ENCODE data around the gene AGFG2.
"Not testable (repeated sequence)": the region's sequence is repeated elsewhere in the genome, so short reads cannot be mapped to it uniquely, and the experiment has no call there.

Gene AGFG2

DNA sequence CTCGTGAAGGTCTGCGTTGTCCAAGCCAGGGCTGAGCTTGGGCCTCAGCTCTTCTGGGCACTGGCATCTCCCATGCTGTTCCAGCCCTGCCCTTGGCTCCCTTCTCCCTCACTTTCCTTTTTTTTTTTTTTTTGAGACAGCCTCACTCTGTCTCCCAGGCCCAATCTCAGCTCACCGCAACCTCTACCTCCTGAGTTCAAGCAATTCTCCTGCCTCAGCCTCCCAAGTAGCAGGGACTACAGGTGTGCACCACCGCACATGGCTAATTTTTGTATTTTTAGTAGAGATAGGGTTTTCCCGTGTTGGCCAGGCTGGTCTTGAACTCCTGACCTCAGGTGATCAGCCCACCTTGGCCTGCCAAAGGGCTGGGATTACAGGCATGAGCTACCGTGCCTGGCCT is 25.4 kb downstream of the AGFG2 start:
- H3K4me3 ChIP-seq (ENCODE audit: low read depth, low read length); H3K4me1 ChIP-seq (ENCODE audit: control insufficient read depth, insufficient read depth, low read length); H3K9me3 ChIP-seq (ENCODE audit: control insufficient read depth, insufficient read depth, low read depth, low read length); H3K27ac ChIP-seq (ENCODE audit: extremely low read depth, low read depth, low read length): not testable (repeated sequence)
- peaks cover 0 to 13% of the 10 kb centered on the region in 2 experiments; a peak in 1 of 3 replicates for H3K36me3 ChIP-seq (ENCODE audit: control insufficient read depth in 2 of 2, insufficient read depth in 1 of 2, low read length in 2 of 2)
- ChIA-PET POLR2A (interaction anchor here (0.5 to 4.4 kb wide), 2 partner anchors 22 to 99 kb away, joined by 3 to 26 read pairs; partner anchors contain the start of genes FBXO24 and LRCH4), CTCF (interaction anchor here (0.6 to 3.4 kb wide), 25 partner anchors 8 to 502 kb away, joined by 3 to 37 read pairs (median 5); partner anchors contain the start of genes FBXO24, GNB2, LRCH4 and PCOLCE)
- TF ChIP-seq ZNF785 (tag by site-specific recombination; IDR thresholded peaks at IDR 0.05): 0 out of 2 replicates have a peak, but pooled peaks have one; percentile 28

DNA sequence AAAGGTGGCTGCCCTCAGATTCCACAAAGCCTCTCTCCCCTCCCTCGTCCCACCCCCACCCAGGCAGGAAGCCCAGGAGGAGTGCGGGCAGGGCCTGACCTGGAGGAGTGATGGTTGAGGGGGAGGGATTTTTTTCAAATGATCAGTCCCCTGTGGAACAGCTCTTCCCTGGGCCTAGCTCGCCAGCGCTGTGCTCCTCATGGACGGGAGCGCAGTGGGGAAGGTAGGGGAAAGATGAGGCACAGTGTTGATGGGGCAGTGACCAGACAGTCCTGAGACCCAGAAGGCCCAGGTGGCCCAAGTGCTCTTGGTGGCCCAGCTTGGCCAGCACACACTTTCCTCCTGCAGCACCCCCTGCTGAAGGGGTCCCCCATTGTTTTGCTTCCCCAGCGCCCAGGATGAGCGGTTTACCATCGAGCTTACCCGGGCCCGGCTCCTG is 26.1 kb downstream of the AGFG2 start:
- ChIA-PET CTCF (interaction anchor here (0.7 to 3.4 kb wide), 13 partner anchors 10 to 160 kb away, joined by 3 to 37 read pairs (median 7); partner anchors contain the start of genes FBXO24, GNB2 and LRCH4), POLR2A (interaction anchor here (4.4 kb wide), 1 partner anchor 21 kb away, joined by 26 read pairs; the partner anchor contains the start of genes FBXO24 and LRCH4)
- H3K9me3 ChIP-seq (ENCODE audit: control insufficient read depth, insufficient read depth, low read depth, low read length): no peaks in the 10 kb centered on the region
- H3K4me3 ChIP-seq (ENCODE audit: low read depth, low read length): no peak overlapping the region
- H3K4me1 ChIP-seq (ENCODE audit: control insufficient read depth, insufficient read depth, low read length): 0 out of 2 replicates have a peak, but pooled peaks cover under 1% of the 10 kb centered on the region
- peaks cover 0 to 13% of the 10 kb centered on the region in 2 experiments; a peak in 1 of 3 replicates for H3K36me3 ChIP-seq (ENCODE audit: control insufficient read depth in 2 of 2, insufficient read depth in 1 of 2, low read length in 2 of 2)
- H3K27ac ChIP-seq (ENCODE audit: extremely low read depth, low read depth, low read length): no peak overlapping the region
- TF ChIP-seq ZNF18 (tag by site-specific recombination; IDR thresholded peaks at IDR 0.05) (no peak), ZNF23 (tag by site-specific recombination; IDR thresholded peaks at IDR 0.05; ENCODE audit: borderline replicate concordance) (no peak), PRDM1 (tag by site-specific recombination; IDR thresholded peaks at IDR 0.05) (no peak), ZNF514 (tag by site-specific recombination; IDR thresholded peaks at IDR 0.05) (no peak), EGR2 (tag by site-specific recombination; IDR thresholded peaks at IDR 0.05; ENCODE audit: low read depth) (peak; percentile 27; the same call in 1 of the 2 replicates)
- TF ChIP-seq, protein P1, sequence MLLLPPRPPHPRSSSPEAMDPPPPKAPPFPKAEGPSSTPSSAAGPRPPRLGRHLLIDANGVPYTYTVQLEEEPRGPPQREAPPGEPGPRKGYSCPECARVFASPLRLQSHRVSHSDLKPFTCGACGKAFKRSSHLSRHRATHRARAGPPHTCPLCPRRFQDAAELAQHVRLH (tag by site-specific recombination; IDR thresholded peaks at IDR 0.05): no peak

- TF ChIP-seq ZNF776 (tag by site-specific recombination; IDR thresholded peaks at IDR 0.05; ENCODE audit: borderline replicate concordance): no peak
- no peak for TF ChIP-seq SCRT1 (tag by site-specific recombination; IDR thresholded peaks at IDR 0.05; ENCODE audit: borderline replicate concordance)
- no peak for TF ChIP-seq ZNF571 (tag by site-specific recombination; IDR thresholded peaks at IDR 0.05)
- peaks cover 0 to 9% of the 10 kb centered on the region in 2 experiments; a peak in 1 of 3 replicates for H3K36me3 ChIP-seq (ENCODE audit: control insufficient read depth in 2 of 2, insufficient read depth in 1 of 2, low read length in 2 of 2)
- ChIA-PET POLR2A (interaction anchor here (0.6 to 4.4 kb wide), 3 partner anchors 20 to 127 kb away, joined by 3 to 26 read pairs (median 5); partner anchors contain the start of genes AGFG2, FBXO24 and LRCH4), CTCF (interaction anchor here (0.9 to 3.4 kb wide), 8 partner anchors 11 to 160 kb away, joined by 3 to 37 read pairs (median 10); partner anchors contain the start of genes FBXO24 and LRCH4)
- H3K4me1 ChIP-seq (ENCODE audit: control insufficient read depth, insufficient read depth, low read length): peaks cover 2% of the 10 kb centered on the region; the same call in 1 of the 2 replicates
- H3K9me3 ChIP-seq (ENCODE audit: control insufficient read depth, insufficient read depth, low read depth, low read length): no peaks in the 10 kb centered on the region
- H3K27ac ChIP-seq (ENCODE audit: extremely low read depth, low read depth, low read length): no peak overlapping the region
- no peak overlapping the region for H3K4me3 ChIP-seq (ENCODE audit: low read depth, low read length)
These were observed 27.1 kb downstream of the AGFG2 start for GRCh38 chr7:100566018-100566531.

- no peak overlapping the region for H3K27ac ChIP-seq (ENCODE audit: extremely low read depth, low read depth, low read length)
- CTCF ChIA-PET: interaction anchor here (0.6 to 3.2 kb wide), 7 partner anchors 8 to 158 kb away, joined by 3 to 14 read pairs (median 5); no protein-coding TSS in a partner anchor
- H3K4me3 ChIP-seq (ENCODE audit: low read depth, low read length): no peak overlapping the region
- H3K36me3 ChIP-seq (ENCODE audit: control insufficient read depth in 2 of 2, insufficient read depth in 1 of 2, low read length in 2 of 2): peaks cover 0 to 7% of the 10 kb centered on the region in 2 experiments; a peak in 1 of 3 replicates
- POLR2A ChIA-PET: interaction anchor here (4.4 kb wide), 1 partner anchor 19 kb away, joined by 26 read pairs; the partner anchor contains the start of genes FBXO24 and LRCH4
- peaks cover 2% of the 10 kb centered on the region; the same call in 1 of the 2 replicates for H3K4me1 ChIP-seq (ENCODE audit: control insufficient read depth, insufficient read depth, low read length)
- no peaks in the 10 kb centered on the region for H3K9me3 ChIP-seq (ENCODE audit: control insufficient read depth, insufficient read depth, low read depth, low read length)
- TF ChIP-seq ZNF341 (tag by site-specific recombination; IDR thresholded peaks at IDR 0.05; ENCODE audit: low read depth): peak; percentile 93
- TF ChIP-seq, protein P2, sequence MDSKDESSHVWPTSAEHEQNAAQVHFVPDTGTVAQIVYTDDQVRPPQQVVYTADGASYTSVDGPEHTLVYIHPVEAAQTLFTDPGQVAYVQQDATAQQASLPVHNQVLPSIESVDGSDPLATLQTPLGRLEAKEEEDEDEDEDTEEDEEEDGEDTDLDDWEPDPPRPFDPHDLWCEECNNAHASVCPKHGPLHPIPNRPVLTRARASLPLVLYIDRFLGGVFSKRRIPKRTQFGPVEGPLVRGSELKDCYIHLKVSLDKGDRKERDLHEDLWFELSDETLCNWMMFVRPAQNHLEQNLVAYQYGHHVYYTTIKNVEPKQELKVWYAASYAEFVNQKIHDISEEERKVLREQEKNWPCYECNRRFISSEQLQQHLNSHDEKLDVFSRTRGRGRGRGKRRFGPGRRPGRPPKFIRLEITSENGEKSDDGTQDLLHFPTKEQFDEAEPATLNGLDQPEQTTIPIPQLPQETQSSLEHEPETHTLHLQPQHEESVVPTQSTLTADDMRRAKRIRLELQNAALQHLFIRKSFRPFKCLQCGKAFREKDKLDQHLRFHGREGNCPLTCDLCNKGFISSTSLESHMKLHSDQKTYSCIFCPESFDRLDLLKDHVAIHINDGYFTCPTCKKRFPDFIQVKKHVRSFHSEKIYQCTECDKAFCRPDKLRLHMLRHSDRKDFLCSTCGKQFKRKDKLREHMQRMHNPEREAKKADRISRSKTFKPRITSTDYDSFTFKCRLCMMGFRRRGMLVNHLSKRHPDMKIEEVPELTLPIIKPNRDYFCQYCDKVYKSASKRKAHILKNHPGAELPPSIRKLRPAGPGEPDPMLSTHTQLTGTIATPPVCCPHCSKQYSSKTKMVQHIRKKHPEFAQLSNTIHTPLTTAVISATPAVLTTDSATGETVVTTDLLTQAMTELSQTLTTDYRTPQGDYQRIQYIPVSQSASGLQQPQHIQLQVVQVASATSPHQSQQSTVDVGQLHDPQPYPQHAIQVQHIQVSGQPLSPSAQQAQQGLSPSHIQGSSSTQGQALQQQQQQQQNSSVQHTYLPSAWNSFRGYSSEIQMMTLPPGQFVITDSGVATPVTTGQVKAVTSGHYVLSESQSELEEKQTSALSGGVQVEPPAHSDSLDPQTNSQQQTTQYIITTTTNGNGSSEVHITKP (tag by site-specific recombination; IDR thresholded peaks at IDR 0.05): peak; percentile 54
- no peak for TF ChIP-seq ZBTB21 (tag by site-specific recombination; IDR thresholded peaks at IDR 0.05)
- TF ChIP-seq, protein P3, sequence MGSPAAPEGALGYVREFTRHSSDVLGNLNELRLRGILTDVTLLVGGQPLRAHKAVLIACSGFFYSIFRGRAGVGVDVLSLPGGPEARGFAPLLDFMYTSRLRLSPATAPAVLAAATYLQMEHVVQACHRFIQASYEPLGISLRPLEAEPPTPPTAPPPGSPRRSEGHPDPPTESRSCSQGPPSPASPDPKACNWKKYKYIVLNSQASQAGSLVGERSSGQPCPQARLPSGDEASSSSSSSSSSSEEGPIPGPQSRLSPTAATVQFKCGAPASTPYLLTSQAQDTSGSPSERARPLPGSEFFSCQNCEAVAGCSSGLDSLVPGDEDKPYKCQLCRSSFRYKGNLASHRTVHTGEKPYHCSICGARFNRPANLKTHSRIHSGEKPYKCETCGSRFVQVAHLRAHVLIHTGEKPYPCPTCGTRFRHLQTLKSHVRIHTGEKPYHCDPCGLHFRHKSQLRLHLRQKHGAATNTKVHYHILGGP (tag by site-specific recombination; IDR thresholded peaks at IDR 0.05): no peak
These were observed 28.2 kb downstream of the AGFG2 start for GRCh38 chr7:100567031-100567730.
